Dedifferentiated amniotic fluid mesenchymal stem cell (primary cell): ENCODE measurements around the gene DCAF15.

ENCODE experiments used
- DNase-seq: peaks from one replicate; pipeline ENCODE4 v3.0.0-alpha.2; 2016; ENCODE audit errors: extremely low spot score

Gene DCAF15

DNA sequence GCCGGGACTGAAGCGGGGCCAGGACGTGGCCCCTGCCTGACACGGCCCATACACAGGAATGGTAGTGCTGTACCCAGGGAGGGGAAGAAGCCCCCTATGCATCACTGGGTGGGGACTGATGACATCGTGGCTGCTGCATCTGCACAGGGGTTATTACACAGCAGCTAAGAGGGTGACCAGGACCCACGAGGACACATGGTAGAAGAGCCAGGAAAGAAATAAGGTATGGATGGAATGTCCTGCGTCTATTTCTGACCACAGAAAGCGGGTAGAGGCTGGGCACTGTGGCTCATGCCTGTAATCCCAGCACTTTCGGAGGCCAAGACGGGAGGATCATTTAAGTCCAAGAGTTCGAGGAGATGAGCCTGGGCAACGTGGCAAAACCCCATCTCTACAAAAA lies 24.1 kb downstream of the DCAF15 start:
- no peak for DNase-seq

DNA sequence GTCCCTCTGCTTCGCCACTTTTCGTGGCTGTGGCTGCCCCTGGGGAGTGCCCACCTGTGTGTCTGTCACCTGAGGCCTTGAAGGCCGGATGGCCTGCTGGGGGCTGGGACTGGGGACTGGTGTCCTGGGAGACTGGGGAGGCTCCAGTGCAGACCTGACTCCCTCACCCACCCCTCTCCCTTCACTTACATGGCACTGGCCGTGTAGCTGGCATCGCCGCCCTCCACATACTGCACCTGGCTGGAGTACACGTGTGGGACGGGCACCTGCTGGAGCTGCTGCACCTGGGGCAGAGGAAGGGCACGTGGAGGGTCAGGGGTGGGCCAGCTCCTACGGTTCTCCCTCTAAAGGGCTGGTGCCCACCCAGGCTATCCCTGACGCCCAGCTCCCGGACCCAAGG lies 25.5 kb downstream of the DCAF15 start:
- no peak for DNase-seq

DNA sequence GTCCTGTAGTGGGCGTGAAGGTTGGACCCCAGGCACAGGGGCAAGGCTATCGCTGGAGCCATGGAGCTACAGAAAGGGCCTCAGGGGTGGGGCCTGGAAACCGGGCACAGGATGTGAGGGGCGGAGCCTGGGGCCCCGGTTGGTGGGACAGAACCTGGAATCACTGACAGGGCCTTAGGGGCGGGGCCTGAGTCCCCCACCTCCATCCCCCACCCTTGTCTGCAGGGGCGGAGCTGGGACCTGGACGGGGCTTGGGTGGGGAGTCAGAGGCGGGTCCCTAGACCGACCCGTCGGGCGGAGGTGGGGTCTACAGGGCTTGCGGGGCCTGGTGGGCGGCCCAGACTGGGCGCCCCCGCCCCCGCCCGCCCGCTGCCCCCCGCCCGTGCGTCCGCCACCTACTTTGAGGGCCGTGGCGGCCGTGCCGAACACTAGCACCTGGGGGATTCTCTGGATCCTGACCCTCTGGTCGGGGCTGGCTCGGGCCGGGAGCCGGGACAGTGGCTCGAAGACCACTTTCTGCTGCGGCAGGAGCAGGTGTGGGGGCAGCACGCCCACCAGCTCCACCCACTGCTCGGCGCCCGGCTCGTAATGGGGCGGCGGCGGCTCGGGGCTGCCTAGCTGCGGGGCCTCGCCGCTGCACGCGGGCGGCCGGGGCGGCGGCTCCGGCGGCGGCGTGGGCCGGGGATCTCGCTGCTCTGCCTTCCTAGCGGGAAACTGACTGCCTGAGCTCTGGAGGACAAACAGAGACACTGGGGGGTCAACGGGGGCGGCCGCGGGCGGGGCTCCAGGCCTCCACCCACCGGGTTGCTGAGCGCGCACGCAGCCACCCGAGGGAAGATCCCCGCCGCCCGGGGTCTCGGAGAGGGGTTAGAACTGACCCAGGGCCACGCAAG lies 26.3 kb downstream of the DCAF15 start:
- DNase-seq = no peak

DNA sequence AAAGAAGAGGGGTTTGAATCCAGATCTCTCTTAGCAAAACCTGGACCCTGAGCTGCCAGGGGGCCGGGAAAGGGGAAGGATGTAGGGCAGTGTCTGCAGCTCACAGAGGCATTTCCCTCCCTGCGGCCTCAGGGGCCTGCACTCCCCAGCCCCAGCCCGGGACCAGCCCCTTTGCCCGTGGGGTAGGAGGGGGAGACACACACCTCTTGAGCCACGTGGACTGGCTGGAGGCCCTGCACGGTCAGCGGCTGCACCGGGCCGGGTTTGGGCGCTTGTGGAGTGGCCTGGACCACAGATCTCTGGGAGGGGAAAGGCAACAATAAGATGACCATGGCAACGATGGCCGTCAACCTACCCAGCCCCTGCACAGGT lies 26.9 kb downstream of the DCAF15 start:
- DNase-seq = no peak

DNA sequence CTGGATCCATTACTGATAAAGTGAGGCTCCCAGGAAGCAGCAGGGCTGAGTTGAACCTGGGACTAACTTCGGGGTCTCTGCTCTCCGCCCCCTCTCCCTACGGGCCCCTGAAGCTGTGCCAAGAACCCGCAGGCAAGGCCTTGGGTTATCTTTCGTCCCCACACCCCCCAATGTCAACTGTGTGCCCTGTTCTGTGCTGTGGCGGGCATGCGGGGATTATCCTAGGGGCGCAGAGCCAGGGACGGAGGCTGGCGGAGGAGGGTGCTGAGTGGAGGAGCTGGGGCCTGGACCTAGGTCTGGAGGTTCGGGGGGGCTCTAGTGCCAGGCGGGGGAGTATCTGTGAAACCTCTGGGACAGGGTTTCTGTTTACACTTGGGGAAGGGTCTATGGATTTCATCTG lies 27.4 kb downstream of the DCAF15 start:
- DNase-seq = no peak

DNA sequence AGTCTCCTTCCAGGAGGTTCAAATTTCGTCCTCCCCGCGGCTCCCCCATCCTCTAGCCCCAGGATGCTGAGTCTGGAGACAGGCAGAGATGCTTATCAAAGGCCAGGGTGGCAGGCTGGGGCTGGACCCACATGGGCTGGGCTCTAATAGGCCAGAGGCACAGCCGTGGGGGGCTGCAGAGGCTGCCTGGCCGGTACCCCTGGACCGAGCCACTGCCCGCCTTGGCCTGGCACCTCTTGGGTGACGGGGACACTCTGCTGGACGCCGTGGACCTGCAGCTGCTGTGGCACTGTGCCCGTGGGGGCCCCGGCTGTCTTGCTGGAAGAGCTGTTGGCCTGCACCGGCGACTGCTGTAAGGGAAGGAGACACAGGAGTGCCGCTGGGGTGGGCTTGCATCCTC lies 28.0 kb downstream of the DCAF15 start:
- no peak for DNase-seq

DNA sequence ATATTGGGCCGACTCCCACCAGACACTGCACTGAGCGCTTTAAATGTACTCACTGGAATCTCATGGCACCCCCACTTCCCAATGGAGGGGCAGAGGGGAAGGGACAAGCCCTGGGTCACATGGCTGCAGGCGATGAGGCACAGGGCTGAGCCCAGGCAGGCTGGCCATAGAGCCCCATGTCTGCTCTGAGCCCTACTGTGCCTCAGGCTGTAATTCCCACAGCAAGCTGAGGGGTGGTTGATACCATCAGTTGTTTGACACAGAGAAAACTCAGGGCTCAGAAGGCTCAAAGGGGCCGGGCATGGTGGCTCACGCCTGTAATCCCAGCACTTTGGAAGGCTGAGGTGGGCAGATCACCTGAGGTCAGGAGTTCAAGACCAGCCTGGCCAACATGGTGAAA lies 28.7 kb downstream of the DCAF15 start:
- DNase-seq = no peak

DNA sequence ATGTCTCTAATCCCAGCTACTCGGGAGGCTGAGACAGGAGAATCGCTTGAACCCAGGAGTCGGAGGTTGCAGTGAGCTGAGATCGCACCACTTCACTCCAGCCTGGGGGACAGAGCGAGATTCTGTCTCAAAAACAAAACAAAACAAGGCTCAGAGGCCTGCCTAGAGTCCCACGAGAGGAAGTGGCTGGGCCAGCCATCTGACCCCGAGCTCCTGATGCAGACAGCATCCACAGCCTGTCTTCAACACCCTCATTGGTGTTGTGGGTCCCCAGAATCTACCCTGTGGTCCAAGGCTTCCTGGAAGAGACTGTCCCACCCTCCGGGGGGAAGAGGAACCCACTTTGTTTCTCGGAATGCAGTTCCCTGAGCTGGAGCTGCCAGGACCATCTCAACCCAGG lies 29.2 kb downstream of the DCAF15 start:
- DNase-seq = no peak

DNA sequence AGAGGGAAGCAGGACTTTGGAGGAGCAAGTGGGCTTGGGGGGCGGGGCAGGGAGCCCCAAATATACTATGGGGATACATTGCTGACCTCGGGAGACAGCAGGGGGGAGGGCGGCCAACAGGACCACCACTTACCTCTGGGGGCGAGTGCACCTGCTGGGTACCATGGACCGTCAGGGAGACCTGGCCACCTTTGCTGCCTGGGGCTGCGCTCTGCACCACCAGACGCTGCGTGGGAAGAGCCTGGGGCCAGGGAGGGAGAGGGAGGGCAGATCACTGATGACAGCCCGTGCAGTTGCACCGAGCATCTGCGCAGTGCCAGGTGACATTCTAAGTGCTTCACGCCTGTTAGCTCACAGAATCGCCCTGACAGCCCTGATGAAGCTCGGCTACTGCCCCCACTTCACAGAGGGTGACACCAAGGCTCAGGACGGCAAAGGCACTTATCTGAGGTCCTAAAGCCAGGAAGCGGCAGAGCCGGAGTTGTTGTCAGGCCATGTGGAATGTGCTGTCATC lies 29.7 kb downstream of the DCAF15 start:
- DNase-seq = no peak

DNA sequence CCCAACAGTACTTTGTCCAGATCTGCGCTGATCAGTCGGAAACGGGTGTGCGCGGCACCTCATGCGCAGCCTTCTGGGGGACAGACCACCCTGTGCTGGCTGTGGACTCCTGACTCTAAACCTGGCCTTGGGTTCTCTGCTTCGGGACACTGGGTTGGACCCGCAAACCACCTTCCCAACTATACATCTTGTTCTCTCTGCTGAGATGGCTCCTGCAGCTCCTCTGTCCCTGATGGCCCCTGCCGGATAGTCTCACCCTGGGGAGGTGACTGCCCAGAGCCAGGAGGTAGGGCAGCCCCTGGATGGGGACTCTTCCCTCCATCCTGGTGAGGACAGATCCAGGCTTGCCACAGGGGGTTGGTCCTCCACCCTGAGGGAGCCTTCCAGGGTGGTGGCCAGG lies 30.5 kb downstream of the DCAF15 start:
- DNase-seq = no peak

DNA sequence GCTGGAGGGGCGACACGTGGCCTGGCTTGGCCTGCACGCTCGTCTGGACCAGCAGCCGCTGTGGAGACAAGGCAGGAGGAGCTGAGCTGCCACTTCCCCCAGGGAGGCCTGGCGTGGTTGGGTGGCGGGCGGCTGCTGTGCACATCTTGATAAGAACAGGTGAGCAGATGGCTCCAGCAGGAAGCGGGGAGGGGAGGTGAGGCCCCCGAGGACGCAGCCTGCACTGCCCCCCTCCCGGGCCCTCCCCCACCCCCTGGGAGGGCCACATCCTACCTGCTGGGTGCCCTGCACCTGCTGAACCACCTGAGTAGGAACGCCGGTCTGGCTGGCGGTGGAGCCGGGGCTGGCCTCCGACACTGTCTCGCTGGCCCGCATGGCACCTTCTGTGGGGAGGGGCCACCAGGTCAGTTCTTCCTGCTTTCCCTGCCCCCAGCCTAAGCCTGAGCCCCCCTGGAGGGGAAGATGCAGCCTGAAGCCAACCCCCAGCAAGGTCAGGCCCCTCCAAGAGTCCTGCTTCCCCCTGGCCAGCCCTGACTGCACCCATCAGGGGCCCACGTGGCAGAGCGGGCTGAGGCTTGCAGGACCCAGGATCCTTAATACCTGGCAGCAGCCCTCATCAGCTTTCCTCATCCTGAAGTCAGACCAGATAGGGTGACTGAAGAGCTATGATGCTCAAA lies 31.0 kb downstream of the DCAF15 start:
- DNase-seq = no peak

DNA sequence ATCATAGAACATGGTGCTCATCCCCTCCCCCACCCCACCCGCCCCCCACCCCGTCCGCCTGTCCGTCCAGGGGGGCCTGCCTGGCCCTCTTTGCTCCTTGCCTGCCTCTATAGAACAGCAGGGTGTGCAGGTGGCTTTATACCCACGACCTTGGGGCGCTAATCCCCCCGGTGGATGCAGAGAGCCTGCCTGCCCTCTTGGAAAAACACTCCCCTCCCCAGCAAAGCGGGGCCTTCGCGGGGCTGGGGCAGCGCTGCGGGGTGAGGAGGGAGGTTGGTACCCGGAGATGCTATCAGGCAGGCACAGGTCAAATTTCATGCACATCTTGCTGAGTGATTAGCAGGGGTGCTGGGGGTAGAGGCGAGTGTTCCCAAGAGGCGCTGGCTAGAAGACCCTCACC lies 31.9 kb downstream of the DCAF15 start:
- DNase-seq = no peak

DNA sequence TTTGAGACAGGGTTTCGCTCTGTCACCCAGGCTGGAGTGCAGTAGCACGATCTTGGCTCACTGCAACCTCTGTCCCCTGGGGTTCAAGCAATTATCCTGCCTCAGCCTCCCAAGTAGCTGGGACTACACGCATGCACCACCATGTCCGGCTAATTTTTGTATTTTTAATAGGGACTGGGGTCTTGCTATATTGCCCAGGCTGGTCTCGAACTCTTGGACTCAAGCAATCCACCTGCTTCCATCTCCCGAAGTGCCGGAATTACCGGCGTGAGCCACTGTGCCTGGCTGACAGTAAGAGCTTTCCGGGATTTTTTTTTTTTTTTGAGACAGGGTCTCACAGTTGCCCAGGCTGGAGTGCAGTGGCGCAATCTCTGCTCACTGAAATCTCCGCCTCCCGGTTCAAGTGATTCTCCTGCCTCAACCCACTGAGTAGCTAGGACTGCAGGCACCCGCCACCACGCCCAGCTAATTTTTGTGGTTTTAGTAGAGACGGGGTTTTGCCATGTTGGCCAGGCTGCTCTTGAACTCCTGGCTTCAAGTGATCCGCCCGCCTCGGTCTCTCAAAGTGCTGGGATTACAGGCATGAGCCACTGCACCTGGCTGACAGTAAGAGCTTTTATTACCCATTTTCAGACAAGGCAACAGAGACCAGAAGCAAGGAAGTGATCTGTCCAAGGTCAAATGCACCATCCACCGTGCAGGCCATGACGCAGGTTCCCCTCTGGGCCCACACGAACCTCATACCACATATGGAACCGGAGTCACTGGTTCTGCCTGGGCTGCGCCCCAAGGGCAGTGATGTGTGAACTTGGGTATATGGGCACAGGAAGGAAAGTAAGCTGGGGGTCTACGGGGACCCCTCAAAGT lies 32.8 kb downstream of the DCAF15 start:
- DNase-seq = no peak

DNA sequence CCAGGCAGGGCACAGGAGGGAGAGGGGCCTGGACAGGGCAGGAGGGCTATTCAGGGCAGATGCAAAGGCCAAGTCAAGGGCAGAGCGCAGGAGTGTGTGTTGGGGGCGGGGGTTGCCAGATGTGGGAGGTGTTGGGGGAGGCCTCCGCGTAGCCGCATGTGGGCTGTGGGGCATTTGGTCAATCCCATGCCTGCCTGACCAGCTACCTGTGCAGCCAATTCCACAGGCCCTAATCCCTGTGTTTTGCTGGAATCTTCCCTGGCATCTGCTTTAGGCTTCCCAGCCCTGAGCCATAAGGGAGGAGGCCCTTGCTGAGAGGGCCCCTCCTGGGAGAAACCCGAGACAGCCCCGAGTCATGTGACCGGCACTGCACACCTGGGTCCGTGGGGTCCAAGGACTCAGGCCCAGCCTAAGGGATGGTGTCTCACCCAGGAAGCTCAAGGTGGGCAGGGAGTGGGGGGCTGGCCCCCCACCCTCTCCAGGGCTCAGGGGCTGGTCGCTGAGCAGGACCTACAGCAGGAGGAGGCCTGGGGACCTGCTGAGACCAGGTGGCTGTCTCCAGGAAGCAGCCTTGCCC lies 33.5 kb downstream of the DCAF15 start:
- DNase-seq = no peak

DNA sequence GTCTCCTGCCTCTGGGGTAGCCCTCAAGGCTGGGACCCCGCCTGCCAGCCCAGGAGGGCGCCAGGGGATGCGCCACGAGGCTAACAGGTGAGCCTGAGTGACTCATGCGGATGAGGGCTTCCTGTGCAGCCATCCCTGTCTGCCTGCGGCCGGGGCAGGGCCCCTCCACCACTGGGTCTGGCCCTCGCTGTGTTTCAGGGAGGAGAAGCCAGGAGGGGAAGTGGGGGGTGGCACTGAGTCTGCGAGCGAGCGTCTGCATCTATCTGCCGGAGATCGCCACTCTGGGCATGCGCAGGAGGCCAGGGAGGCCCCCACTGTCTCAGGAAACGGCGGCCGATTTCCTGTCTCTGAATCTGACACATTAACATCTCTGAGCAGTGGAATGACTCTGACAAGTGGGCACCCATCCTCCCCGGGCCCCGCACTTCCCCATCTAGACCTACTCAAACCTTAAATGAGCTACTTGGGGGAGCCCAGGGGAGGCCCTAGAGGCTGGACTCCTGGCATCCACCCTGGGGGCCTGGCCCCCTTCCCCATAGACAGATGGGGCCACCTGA lies 34.1 kb downstream of the DCAF15 start:
- no peak for DNase-seq

DNA sequence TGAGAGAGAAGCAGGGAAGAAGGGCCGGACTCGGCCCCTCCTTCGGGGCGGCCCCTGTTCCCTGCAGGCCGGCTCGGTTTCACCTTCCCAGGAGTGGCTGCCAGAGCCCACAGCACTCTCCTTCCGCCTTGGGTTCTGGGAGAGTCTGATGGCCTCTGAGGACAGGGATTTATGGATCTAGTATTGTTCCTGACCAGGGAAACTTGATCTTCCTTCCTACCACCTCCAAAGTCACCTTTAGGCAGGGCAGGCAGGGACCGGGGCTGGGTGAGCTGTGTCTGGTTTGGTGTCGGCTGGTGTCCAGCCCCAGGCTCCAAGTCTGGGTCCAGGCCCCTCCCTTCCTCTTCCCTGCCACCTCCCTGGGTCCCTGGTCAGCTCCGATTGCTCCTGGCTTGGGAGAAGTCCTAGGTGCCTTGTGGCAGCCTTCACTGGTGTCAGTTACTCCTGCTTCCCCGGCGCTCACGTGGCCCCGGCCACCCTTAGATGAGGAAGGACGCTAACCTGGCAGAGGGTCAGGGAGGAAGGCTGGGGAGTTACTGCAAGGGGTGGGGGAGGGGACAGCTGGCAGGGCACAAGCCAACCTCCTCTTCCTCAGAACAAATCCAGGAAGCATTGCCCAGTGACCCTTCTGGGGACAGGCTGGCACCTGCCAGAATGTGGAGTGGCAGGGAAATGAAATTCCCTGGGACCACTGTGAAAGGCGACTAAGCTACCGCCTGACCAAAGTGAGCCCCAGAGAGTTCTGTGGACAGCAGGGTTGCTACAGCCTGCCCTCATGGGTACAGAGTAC lies 35.0 kb downstream of the DCAF15 start:
- DNase-seq = no peak

DNA sequence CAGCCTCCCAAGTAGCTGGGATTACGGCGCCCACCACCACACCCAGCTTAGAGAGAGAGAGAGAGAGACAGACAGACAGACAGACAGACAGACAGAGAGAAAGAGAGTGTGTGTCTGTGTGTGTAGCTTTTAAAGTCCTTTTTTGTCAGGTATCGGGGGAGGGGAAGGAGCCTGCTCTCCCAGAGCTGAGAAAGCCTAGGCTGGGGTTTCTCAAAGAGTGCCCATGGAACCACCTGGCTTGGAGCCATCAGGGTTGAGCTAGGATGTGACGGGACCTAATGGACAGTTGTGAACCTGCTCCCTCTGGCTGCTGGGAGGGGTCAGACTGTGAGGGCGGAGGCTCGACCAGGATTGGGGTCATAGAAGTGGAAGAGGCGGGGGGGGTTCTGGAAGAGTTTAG lies 37.2 kb downstream of the DCAF15 start:
- DNase-seq = no peak

DNA sequence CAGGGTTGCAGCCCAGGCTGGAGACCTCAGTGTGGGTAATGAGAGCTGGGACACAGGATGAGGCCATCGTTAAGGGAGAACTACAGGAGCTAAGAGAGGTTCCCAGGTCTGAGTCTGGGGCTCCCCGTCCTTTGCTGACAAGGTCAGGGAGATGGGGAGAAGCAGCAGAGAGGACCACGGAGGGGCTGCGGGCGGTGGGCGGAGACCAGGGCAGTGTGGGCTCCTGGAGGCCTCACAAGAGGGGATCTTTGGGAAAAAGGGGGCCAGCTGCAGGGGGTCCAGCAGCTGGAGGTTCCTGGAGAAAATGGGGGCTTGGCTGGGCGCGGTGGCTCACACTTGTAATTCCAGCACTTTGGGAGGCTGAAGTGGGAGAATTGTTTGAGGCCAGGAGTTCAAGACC lies 37.8 kb downstream of the DCAF15 start:
- DNase-seq = no peak

DNA sequence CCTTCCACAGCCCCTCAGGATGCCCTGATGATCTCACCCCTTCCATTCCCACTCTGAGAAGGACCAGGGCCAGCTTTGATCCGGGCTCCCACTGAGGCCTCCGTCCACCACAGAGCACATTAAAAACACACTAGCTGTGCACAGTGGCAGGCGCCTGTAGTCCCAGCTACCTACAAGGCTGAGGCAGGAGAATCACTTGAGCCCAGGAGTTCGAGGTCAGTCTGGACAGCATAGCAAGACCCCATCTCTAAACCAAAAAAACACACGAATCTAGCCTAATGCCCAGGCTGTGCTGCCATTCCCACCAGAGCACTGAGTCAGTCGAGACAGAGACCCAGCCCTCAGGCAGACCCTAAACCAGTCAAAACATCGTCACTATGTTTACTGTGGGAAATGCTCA lies 39.7 kb downstream of the DCAF15 start:
- DNase-seq = no peak

DNA sequence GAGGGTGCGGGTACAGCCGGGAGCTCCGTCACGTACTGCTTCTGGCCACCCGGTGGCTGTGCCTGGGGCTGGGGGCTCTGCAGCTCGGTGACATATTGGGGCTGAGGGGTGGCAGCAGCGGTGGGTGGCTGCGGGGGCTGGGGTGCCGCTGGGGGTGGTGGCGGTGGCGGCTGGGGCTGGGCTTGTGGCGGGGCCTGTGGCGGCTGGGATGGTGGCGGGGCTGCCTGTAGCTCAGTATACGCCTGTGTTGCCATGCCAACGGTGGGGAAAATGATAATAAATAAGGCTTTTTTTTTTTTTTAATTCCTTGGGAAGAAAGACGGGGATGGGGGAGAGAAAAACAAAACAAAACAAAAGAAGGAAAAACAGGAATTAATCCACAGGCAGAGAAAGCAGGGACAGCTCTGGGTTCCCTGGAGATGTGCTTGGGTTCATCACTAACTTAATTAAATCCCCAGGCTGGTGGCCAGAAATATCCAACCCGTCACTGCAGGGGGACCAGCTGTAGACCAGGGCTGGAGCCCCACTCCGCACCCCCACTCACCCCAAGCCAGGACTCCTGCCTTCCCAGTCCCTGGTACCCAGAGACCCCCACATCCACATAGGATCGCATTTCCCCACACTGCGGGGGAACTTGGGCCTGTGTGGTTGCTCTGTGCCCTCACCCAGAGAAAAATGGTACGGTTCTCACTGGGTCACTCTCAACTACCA lies 41.4 kb downstream of the DCAF15 start:
- DNase-seq = no peak
